MM.1S (cell line): ENCODE measurements around the gene FCHO1.

ENCODE experiments used
- DNase-seq: peaks from one replicate; pipeline ENCODE4 v3.0.0-alpha.2; 2015
- H2AFZ ChIP-seq: fragments of 300-600 bp; sonication (generic); 2 replicates; pipeline ENCODE4 v1.6.0; 2016; ENCODE audit warnings: antibody characterized with exemption, low read length
- H3F3A ChIP-seq: fragments of 300-600 bp; sonication (generic); 2 replicates; pipeline ENCODE4 v1.6.1; 2016; ENCODE audit warnings: mild to moderate bottlenecking, antibody characterized with exemption, low read length, moderate library complexity, mixed read lengths; ENCODE audit not compliant: insufficient read depth
- H3K27ac ChIP-seq: fragments of 300-600 bp; sonication (generic); 2 replicates; pipeline ENCODE4 v1.5.1; 2016; ENCODE audit warnings: mild to moderate bottlenecking, low read length
- H3K27me3 ChIP-seq: fragments of 300-600 bp; sonication (generic); replicated peaks from 2 replicates; pipeline ENCODE4 v1.6.0; 2016; ENCODE audit warnings: low read length; ENCODE audit not compliant: insufficient read depth
- H3K36me3 ChIP-seq: fragments of 300-600 bp; sonication (generic); replicated peaks from 2 replicates; pipeline ENCODE4 v1.6.1; 2016; ENCODE audit warnings: mild to moderate bottlenecking, low read length, mixed read lengths; ENCODE audit not compliant: insufficient read depth
- H3K4me1 ChIP-seq: fragments of 300-600 bp; sonication (generic); 2 replicates; pipeline ENCODE4 v1.6.1; 2016; ENCODE audit warnings: low read length, mixed read lengths
- H3K4me2 ChIP-seq: fragments of 300-600 bp; sonication (generic); 2 replicates; pipeline ENCODE4 v1.6.0; 2016; ENCODE audit warnings: low read depth, low read length
- H3K4me3 ChIP-seq: fragments of 300-600 bp; sonication (generic); 2 replicates; pipeline ENCODE4 v1.5.1; 2016; ENCODE audit warnings: low read length, mixed read lengths
- H3K79me2 ChIP-seq: fragments of 300-600 bp; sonication (generic); 2 replicates; pipeline ENCODE4 v1.6.1; 2016; ENCODE audit warnings: mixed run types, low read length, mixed read lengths
- H3K9ac ChIP-seq: fragments of 300-600 bp; sonication (generic); 2 replicates; pipeline ENCODE4 v1.6.1; 2016; ENCODE audit warnings: low read length, mixed read lengths
- H3K9me2 ChIP-seq: fragments of 300-600 bp; sonication (generic); replicated peaks from 2 replicates; pipeline ENCODE4 v1.6.1; 2016; ENCODE audit warnings: mild to moderate bottlenecking, low read length, mixed read lengths; ENCODE audit not compliant: insufficient read depth
- H3K9me3 ChIP-seq: fragments of 300-600 bp; sonication (generic); replicated peaks from 2 replicates; pipeline ENCODE4 v1.6.1; 2016; ENCODE audit warnings: mild to moderate bottlenecking, low read length, mixed read lengths; ENCODE audit not compliant: insufficient read depth
- H4K20me1 ChIP-seq: fragments of 300-600 bp; sonication (generic); 2 replicates; pipeline ENCODE4 v1.6.1; 2016; ENCODE audit warnings: mild to moderate bottlenecking, low read length, moderate library complexity, mixed read lengths; ENCODE audit not compliant: insufficient read depth
- CTCF ChIP-seq: fragments of 300-600 bp; sonication (generic); IDR thresholded peaks from 2 replicates; pipeline ENCODE4 v1.5.1; 2016; ENCODE audit warnings: antibody characterized with exemption, low read length, mixed read lengths
- EZH2 ChIP-seq: fragments of 300-600 bp; sonication (generic); optimal IDR thresholded peaks from 2 replicates; pipeline ENCODE3; 2017; ENCODE audit warnings: low read depth, mild to moderate bottlenecking, antibody characterized with exemption, low read length, mixed read lengths
- EZH2phosphoT487 ChIP-seq: fragments of 300-600 bp; sonication (generic); IDR thresholded peaks from 2 replicates; pipeline ENCODE4 v1.6.1; 2018; ENCODE audit warnings: antibody characterized with exemption, low read length

The FCHO1 gene

GRCh38 chr19:17762505-17763229 lies 11.4 kb downstream of the FCHO1 start:
- Histone ChIP-seq H3K4me3 (no peak overlapping the region), H3K9ac (no peak overlapping the region), H4K20me1 (no peaks in the 10 kb centered on the region), H3K79me2 (no peaks in the 10 kb centered on the region), H3F3A (no peaks in the 10 kb centered on the region), H3K9me3 (no peaks in the 10 kb centered on the region), H3K4me1 (no peaks in the 10 kb centered on the region), H3K27me3 (no peaks in the 10 kb centered on the region), H2AFZ (no peak overlapping the region), H3K27ac (no peak overlapping the region), H3K4me2 (no peak overlapping the region), H3K9me2 (no peaks in the 10 kb centered on the region), H3K36me3 (no peaks in the 10 kb centered on the region)
- TF ChIP-seq EZH2phosphoT487 (no peak), CTCF (no peak), EZH2 (no peak)
- DNase-seq: no peak

GRCh38 chr19:17764348-17764747 lies 13.1 kb downstream of the FCHO1 start:
- Histone ChIP-seq H3K9me3 (no peaks in the 10 kb centered on the region), H3K36me3 (no peaks in the 10 kb centered on the region), H3K27me3 (no peaks in the 10 kb centered on the region), H3K4me1 (no peaks in the 10 kb centered on the region), H3K27ac (no peak overlapping the region), H2AFZ (no peak overlapping the region), H3K4me3 (no peak overlapping the region), H3K4me2 (no peak overlapping the region), H3F3A (no peaks in the 10 kb centered on the region), H3K79me2 (no peaks in the 10 kb centered on the region), H4K20me1 (no peaks in the 10 kb centered on the region), H3K9ac (no peak overlapping the region), H3K9me2 (no peaks in the 10 kb centered on the region)
- DNase-seq: no peak
- TF ChIP-seq EZH2phosphoT487 (no peak), EZH2 (no peak), CTCF (no peak)

- no peak overlapping the region for H3K27ac ChIP-seq
- H3K79me2 ChIP-seq: no peaks in the 10 kb centered on the region
- DNase-seq: no peak
- no peak for TF ChIP-seq CTCF
- TF ChIP-seq EZH2phosphoT487: no peak
- no peak for TF ChIP-seq EZH2
- no peaks in the 10 kb centered on the region for H3K9me3 ChIP-seq
- no peak overlapping the region for H2AFZ ChIP-seq
- no peak overlapping the region for H3K4me3 ChIP-seq
- no peaks in the 10 kb centered on the region for H3K9me2 ChIP-seq
- no peak overlapping the region for H3K9ac ChIP-seq
- no peaks in the 10 kb centered on the region for H3K4me1 ChIP-seq
- no peaks in the 10 kb centered on the region for H3K36me3 ChIP-seq
- no peaks in the 10 kb centered on the region for H3K27me3 ChIP-seq
- H3K4me2 ChIP-seq: no peak overlapping the region
- H3F3A ChIP-seq: no peaks in the 10 kb centered on the region
- no peaks in the 10 kb centered on the region for H4K20me1 ChIP-seq
Observed at GRCh38 chr19:17765069-17765618, 13.9 kb downstream of the FCHO1 start.
